H1 (cell line): Measurements from ENCODE around the gene EIF4E3. TPM values are rescaled to one million over a fixed set of nuclear protein-coding genes. Genes with fewer than 3 reads are reported as not detected.

ENCODE experiments used
- BACH1 ChIP-seq: IDR thresholded peaks from 2 replicates; pipeline ENCODE4 v1.6.1; 2012; ENCODE audit warnings: low read length, improper control_type of control experiment
- CHD1 ChIP-seq: IDR thresholded peaks from 2 replicates; pipeline ENCODE4 v1.6.1; 2012; ENCODE audit warnings: low read depth, low read length, improper control_type of control experiment
- GABPA ChIP-seq: IDR thresholded peaks from 2 replicates; pipeline ENCODE4 v1.6.1; 2011; ENCODE audit warnings: mild to moderate bottlenecking, low read length, moderate library complexity, borderline replicate concordance; ENCODE audit not compliant: insufficient read depth
- MAX ChIP-seq: IDR thresholded peaks from 2 replicates; pipeline ENCODE4 v1.6.1; 2012; ENCODE audit warnings: inconsistent platforms
- POLR2A ChIP-seq, 2 experiments: IDR thresholded peaks; 1 replicate in 1 of 2; 2 replicates in 1 of 2; pipeline ENCODE4 v1.6.1; 2011; ENCODE audit warnings: low read depth in 2 of 2, low read length in 2 of 2, mild to moderate bottlenecking in 2 of 2; ENCODE audit errors: control extremely low read depth in 1 of 2
- RBBP5 ChIP-seq: IDR thresholded peaks from 2 replicates; pipeline ENCODE4 v1.7.1; 2012; ENCODE audit warnings: low read depth, mild to moderate bottlenecking, inconsistent platforms, low read length, moderate library complexity, borderline replicate concordance
- SIX5 ChIP-seq: IDR thresholded peaks from 2 replicates; pipeline ENCODE4 v1.6.1; 2011; ENCODE audit warnings: mild to moderate bottlenecking, low read depth, low read length
- SUZ12 ChIP-seq: fragments of 200-600 bp; sonication (generic); IDR thresholded peaks from 2 replicates; pipeline ENCODE4 v1.6.1; 2012; ENCODE audit warnings: mild to moderate bottlenecking, inconsistent platforms, low read length, moderate library complexity, mixed read lengths
- TAF1 ChIP-seq: IDR thresholded peaks from 2 replicates; pipeline ENCODE4 v1.6.1; 2011; ENCODE audit warnings: mild to moderate bottlenecking, low read depth, low read length
- TCF12 ChIP-seq: IDR thresholded peaks from 2 replicates; pipeline ENCODE4 v1.6.1; 2011; ENCODE audit warnings: low read depth, mild to moderate bottlenecking, low read length
- polyA plus RNA-seq, 7 experiments: library from polyadenylated mRNA; depleted of rRNA in 3 of 7; stranded (reverse) in 5 of 7; unstranded in 2 of 7; fragments of >200 nt in 5 of 7; fragments of 200-250 nt in 2 of 7; gene quantifications; 1 replicate in 5 of 7; 2 replicates in 1 of 7; 4 replicates in 1 of 7; pipeline versions ENCODE4 v1.2.1 to v1.2.3, GENCODE V29; 2011 to 2013; ENCODE audit warnings: missing spikeins in 2 of 7, mixed read lengths in 2 of 7
- total RNA-seq: library from RNA; stranded (reverse); fragmentation: NEBNext Ultra II Directional; extraction: Animal tissue kit (Norgen Biotek cat#: 25700); gene quantifications from 2 replicates; pipeline ENCODE4 v1.2.1, GENCODE V29; 2021
- TF ChIP-seq, protein P1 (sequence below): fragments of 300-600 bp; sonication (generic); IDR thresholded peaks from 2 replicates; pipeline ENCODE4 v1.7.1; 2012; ENCODE audit warnings: low read length, moderate library complexity, mild to moderate bottlenecking, inconsistent platforms; ENCODE audit not compliant: insufficient replicate concordance

EIF4E3 gene
- total and polyA plus RNA-seq, 2 of the 8 experiments (the other 6 are each of a cell fraction or from before 2014, with no cell fraction given): 5.2 to 17.0 TPM

DNA sequence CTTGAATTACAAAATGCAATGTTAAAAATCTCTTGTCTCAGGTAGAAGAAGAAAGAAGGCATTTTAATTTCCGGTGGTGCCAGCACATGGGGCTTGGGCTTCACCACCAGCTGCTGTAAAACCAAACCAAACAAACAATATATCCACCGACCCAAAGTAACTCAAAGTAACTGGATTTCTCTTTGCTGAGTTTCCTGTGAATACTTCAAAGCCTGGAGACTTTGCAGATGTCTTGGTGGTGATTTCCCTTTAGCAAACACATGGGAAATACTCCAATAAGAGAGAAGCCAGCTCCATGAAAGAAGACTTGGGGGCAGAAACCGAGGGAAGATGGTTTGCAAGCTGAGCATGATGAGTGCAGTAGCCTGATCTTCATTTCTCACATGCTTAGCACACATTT, 62.6 kb downstream of the EIF4E3 start (continued):
- TF ChIP-seq, protein P1, sequence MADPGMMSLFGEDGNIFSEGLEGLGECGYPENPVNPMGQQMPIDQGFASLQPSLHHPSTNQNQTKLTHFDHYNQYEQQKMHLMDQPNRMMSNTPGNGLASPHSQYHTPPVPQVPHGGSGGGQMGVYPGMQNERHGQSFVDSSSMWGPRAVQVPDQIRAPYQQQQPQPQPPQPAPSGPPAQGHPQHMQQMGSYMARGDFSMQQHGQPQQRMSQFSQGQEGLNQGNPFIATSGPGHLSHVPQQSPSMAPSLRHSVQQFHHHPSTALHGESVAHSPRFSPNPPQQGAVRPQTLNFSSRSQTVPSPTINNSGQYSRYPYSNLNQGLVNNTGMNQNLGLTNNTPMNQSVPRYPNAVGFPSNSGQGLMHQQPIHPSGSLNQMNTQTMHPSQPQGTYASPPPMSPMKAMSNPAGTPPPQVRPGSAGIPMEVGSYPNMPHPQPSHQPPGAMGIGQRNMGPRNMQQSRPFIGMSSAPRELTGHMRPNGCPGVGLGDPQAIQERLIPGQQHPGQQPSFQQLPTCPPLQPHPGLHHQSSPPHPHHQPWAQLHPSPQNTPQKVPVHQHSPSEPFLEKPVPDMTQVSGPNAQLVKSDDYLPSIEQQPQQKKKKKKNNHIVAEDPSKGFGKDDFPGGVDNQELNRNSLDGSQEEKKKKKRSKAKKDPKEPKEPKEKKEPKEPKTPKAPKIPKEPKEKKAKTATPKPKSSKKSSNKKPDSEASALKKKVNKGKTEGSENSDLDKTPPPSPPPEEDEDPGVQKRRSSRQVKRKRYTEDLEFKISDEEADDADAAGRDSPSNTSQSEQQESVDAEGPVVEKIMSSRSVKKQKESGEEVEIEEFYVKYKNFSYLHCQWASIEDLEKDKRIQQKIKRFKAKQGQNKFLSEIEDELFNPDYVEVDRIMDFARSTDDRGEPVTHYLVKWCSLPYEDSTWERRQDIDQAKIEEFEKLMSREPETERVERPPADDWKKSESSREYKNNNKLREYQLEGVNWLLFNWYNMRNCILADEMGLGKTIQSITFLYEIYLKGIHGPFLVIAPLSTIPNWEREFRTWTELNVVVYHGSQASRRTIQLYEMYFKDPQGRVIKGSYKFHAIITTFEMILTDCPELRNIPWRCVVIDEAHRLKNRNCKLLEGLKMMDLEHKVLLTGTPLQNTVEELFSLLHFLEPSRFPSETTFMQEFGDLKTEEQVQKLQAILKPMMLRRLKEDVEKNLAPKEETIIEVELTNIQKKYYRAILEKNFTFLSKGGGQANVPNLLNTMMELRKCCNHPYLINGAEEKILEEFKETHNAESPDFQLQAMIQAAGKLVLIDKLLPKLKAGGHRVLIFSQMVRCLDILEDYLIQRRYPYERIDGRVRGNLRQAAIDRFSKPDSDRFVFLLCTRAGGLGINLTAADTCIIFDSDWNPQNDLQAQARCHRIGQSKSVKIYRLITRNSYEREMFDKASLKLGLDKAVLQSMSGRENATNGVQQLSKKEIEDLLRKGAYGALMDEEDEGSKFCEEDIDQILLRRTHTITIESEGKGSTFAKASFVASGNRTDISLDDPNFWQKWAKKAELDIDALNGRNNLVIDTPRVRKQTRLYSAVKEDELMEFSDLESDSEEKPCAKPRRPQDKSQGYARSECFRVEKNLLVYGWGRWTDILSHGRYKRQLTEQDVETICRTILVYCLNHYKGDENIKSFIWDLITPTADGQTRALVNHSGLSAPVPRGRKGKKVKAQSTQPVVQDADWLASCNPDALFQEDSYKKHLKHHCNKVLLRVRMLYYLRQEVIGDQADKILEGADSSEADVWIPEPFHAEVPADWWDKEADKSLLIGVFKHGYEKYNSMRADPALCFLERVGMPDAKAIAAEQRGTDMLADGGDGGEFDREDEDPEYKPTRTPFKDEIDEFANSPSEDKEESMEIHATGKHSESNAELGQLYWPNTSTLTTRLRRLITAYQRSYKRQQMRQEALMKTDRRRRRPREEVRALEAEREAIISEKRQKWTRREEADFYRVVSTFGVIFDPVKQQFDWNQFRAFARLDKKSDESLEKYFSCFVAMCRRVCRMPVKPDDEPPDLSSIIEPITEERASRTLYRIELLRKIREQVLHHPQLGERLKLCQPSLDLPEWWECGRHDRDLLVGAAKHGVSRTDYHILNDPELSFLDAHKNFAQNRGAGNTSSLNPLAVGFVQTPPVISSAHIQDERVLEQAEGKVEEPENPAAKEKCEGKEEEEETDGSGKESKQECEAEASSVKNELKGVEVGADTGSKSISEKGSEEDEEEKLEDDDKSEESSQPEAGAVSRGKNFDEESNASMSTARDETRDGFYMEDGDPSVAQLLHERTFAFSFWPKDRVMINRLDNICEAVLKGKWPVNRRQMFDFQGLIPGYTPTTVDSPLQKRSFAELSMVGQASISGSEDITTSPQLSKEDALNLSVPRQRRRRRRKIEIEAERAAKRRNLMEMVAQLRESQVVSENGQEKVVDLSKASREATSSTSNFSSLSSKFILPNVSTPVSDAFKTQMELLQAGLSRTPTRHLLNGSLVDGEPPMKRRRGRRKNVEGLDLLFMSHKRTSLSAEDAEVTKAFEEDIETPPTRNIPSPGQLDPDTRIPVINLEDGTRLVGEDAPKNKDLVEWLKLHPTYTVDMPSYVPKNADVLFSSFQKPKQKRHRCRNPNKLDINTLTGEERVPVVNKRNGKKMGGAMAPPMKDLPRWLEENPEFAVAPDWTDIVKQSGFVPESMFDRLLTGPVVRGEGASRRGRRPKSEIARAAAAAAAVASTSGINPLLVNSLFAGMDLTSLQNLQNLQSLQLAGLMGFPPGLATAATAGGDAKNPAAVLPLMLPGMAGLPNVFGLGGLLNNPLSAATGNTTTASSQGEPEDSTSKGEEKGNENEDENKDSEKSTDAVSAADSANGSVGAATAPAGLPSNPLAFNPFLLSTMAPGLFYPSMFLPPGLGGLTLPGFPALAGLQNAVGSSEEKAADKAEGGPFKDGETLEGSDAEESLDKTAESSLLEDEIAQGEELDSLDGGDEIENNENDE: no peak
- TF ChIP-seq POLR2A (IDR thresholded peaks at IDR 0.05; ENCODE audit: control extremely low read depth in 1 of 2, low read depth in 2 of 2, low read length in 2 of 2) (no peak), BACH1 (no peak), SUZ12 (no peak), GABPA (no peak), MAX (no peak), TAF1 (no peak), CHD1 (no peak), SIX5 (no peak), TCF12 (no peak), RBBP5 (no peak)
